ENCODE measurements around the gene SH3BP1.

GRCh38 chr22:37631448-37632173 is 7.9 kb upstream of the SH3BP1 start:
- TF ChIP-seq CTCF (IDR thresholded peaks at IDR 0.05; ENCODE audit: low read depth, low read length, poor library complexity, severe bottlenecking) (no peak), EZH2phosphoT487 (IDR thresholded peaks at IDR 0.05; ENCODE audit: borderline replicate concordance, low read length) (no peak)
